SIG-M5 treated with dmso at 0.1 percent for 504 hours (cell line): ENCODE results near the gene DRAXIN.

Source experiments
- DNase-seq: peaks from one replicate; lab custom pipeline; 2025; ENCODE audit not compliant: unreplicated experiment; lab: John Stamatoyannopoulos, UW

Gene DRAXIN

GRCh38 chr1:11684070-11684469 lies 7.4 kb upstream of the DRAXIN start:
- DNase-seq: no peak

GRCh38 chr1:11685210-11685752 lies 6.2 kb upstream of the DRAXIN start:
- DNase-seq: no peak

- no peak for DNase-seq
Observed at GRCh38 chr1:11688506-11688905, 3.0 kb upstream of the DRAXIN start.

- no peak for DNase-seq
Observed at GRCh38 chr1:11690397-11691301, 861 bp upstream of the DRAXIN start.

DNA sequence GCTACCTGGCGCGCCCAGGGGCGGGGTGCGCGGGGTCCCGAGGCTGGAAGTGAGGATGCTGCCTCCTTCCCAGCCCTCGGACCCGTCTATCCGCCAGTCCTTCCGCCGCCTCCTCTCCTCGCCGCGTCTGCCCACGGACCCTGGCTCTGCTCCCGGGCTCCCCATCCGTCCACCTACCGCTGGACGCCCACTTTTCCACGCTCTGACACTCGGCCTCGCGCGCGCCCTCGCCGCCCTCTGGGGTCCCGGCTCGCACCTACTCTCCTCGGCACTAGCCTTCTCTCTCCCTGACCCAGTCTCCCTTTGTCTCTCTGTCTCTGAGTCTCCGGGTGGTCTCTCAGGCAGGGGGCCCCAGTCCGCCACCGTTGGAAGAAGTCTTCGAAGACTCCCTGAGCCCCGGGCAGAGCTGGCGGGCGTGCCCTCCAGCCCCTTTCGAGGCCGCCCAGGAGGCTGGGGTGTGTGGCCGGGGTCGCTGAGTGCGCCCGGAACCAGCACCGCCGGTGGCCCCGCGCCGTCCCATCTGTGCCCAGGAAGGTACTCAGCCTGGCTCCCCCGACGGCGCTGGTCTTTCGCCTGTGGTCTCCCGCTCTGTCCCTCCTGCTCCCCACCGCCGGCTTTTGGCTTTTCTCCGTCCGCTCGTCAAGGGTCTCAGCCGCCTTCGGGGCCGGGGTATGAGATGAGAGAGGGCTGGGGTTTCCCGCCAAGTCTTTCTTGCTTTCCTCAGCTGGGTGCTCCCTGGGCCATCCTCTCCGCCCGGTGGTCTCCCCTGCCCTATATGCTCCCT lies 610 bp downstream of the DRAXIN start:
- DNase-seq: no peak

GRCh38 chr1:11693024-11693590 lies 1.6 kb downstream of the DRAXIN start:
- peak; percentile 50 for DNase-seq

- no peak for DNase-seq
Observed at GRCh38 chr1:11693917-11694316, 2.4 kb downstream of the DRAXIN start.

DNA sequence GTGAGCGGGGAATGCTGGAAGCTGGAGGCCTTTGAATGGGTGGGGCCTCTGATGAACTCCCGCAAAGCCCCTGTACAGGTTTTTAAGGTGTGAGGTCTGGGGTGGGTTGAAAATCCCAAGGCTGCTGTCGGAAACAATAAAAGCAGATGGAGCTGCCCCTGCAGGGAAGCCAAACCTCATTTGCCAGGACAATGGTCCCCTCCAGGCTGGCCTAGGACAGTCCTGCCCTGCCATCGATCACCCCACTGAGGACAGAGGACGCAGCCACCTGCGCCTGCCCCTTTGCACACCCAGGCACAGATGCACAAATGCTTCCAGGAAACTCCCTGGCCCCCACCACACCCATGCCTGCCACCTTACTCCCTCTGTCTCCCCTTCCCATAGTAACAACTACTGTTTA lies 4.4 kb downstream of the DRAXIN start:
- DNase-seq: no peak

DNA sequence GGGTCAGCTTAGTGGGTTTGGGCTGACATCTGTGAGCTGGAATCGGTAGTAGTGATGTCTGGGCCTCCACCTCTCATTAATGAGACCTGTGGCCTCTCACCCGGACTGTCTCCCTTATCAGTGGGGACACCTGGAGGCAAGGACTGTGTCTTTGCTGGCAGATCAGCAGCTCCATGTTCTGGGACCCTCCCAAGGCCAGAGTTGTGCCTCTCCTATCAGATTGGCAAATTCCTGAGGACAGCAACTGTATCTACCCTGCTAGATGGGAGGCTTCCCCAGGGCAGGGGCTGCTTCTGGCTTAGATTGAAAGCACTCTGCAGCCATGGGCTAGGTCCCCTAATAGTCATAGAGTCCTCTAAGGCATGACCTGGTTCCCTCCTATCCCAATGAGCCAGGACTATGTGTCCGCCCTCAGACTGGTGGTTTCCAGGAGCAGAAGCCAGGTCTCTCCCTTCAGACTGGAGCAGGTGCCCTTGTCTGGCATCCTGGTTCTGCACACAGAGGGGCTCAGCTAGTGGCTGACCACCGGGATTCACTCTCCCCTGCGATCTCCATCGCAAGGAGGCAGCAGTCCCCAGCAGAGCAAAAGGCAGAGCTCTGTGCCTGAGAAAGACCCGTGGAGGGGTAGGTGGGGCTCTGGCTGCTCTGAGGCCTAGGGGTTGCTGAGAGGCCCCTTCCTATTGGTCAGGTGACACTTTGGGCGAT lies 5.8 kb downstream of the DRAXIN start:
- DNase-seq: no peak

- no peak for DNase-seq
Observed at GRCh38 chr1:11697893-11698210, 6.3 kb downstream of the DRAXIN start.

DNA sequence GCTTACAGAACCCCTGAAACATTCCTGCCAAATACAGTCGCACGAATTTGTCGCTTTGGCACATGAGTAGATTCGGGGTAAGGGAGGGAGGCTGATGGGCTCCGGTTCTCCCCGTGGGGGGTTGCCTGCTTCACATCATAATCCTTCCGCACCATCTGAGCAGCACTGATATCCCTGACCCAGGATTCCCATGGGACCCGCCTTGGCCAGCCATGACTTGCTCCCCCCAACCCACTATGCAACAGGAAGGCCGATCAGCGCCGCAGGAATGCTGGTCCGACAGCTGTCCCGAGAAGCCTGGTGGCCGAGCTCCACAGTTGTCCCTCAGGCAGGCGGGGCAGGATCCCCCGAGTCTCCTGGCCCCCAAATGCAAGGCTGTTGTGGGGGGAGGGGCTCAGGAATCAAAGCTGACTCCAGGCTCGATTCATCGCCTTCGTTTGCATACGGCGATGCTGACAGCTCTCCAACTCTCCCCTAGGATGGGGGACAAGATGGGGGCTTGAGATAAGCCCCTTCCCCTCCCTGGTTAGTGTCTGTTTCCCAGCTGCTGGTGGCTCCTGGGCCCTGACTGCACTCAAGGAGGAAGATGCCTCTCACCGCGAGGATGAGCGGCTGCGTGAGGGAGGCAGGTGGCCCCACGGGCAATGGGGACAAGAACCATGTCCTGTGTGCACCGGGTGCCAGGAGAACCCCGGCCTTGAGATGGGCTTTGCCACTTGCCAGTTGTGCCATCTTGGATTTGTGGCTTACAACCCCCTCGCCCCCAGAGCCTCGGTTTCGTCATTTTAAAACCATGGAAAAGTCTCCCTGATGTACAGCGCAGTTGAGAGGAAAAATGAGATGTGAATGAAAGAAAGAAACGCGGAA lies 9.3 kb downstream of the DRAXIN start:
- no peak for DNase-seq

- no peak for DNase-seq
Observed at GRCh38 chr1:11701551-11701961, 10.0 kb downstream of the DRAXIN start.

DNA sequence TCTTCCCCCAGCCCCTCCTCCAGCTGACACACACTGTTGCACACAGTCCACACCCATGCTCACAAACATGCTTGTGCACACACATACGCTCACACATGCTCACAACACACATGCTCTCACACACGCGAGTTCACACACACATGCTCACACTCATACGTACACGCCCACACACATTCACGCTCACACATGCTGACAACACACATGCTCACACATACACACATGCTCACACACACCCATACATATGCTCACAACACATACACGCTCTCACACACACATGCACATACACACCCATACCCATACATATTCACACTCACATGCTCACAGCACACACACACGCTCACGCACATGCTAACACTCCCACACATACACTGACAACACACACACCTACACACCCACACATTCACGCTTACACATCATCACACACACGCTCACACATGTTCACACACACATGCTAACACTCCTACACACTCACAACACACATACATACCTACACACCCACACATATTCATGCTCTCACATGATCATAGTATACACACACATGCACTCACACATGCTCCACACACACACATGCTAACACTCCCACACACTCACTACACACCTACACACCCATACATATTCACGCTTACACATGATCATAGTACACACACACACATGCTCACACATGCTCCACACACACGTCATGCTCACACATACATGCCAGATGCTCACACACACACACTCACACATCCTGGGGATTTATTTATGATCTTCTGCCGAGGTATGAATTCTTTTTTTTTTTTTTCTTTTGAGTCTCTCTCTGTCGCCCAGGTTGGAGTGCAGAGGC lies 10.7 kb downstream of the DRAXIN start:
- no peak for DNase-seq

DNA sequence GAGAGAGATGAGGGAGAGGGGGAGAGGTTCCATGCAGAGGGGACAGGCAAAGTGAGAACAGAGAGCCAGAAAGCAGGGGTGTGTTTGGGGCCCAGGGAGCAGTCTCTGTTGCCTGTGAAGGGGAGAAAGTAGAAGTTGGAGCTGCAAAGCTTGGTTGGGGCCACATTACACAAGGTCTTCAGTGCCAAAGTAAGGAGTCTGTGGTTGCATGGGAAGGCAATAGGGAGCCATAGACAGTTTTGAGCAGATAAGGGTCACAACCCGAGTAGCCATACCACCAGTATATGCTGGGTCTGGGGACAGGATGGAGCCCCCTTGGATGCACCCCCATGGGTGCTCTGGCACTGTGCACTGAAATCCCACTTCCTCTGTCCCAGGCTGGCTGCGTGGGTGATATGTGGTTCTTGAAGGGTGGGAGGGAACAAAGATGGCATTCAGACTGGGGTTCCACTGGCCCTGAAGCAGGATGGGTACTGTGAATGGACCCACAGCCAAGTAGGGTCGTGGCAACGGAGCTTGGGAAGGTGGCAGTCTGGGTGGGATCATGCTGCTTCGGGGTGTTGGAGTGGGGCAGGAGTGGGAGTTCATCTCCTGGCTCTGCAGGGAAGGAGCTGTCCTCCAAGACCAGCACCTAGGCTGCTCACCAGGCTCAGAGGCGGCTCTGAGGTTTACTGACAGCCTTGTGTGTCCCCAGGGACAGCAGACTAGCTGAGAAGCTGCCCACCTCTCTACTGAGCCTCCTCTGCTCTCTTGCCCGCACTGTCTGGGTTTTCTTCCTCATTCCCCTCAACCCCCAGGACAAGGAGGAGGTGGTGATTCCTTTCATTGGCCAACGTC lies 12.1 kb downstream of the DRAXIN start:
- no peak for DNase-seq

DNA sequence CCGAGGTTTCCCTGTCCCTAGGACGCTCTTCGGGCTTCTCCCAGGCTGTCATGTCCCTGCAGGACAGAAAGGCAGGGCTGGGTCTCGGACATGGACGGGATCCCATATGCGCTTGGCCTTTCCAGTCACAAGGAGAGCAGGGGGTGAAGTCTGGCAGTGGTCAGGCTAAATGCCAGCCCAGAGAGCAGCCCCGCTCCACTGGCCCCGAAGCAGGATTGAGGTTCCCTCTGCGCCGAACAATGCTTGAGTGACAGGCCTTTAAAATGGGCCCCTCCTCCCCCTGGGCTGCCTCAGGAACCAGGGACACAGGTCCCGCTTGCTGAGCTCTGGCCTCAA lies 12.7 kb downstream of the DRAXIN start:
- no peak for DNase-seq

DNA sequence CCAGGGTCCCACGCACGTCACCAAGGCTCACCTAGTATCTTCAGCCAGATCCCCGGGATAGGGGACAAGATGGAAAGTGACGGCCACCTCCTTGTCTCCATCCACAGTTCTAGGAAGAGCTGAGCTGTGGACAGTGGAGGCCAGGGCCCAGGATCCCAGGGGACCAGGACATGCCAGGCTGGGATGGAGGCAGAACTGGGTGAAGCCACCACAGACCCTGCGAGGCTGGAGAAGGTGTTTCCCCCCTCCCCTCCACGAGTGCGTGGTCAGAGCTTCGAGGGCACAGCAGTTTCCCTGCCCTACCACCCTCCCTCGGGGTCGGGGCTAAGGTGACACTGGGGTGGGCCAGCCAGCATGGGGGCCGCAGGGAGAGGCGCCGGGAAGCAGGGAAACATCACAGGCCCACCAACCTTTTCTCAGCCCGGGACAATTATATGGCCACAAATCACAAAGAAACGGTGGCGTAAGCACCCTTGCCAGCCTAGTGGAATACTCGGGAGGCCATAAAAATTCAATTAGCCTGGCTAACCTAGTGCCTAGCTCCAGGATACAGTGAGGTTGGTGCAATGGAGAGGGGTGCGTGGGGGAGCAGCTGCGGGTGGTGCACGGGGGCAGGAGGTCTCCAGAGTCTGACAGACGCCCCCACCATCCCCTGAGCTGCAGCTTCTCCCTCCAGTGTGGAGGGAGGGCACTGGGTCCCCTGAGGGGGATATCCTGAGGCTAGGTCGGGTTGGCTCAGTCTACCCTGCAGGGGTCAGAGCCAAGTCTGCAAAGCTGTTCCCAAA lies 13.4 kb downstream of the DRAXIN start:
- DNase-seq: no peak

DNA sequence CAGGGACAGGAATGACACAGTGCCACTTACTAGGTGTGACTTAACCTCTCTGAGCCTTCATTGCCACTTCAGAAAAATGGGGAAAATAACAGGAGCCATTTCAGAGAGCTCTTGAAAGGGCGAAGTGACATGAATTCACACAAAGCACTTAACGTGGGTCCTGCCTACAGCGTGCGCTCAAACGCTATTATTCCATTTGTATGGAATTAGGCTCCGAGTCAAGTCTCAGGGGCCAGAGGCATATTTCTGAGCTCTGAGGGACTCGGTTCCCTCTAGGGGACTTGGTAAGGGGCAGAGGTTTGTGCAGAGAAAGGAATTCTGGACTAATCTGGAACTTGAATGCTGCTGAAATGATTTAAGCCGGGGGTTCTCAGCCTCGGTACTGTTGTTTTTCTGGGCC lies 14.1 kb downstream of the DRAXIN start:
- no peak for DNase-seq

GRCh38 chr1:11706292-11706691 lies 14.8 kb downstream of the DRAXIN start:
- DNase-seq: no peak
